Gastrocnemius medialis (tissue), 4 donors: ENCODE results near the gene VIM. TPM values are rescaled to one million over a fixed set of nuclear protein-coding genes. Genes with fewer than 3 reads are reported as not detected.

Experiments used
- ATAC-seq, 2 donors: fragments of 150-250 bp; one replicate each; pipeline ENCODE4 v1.9.1; 2016
- DNase-seq, 2 donors: peaks; one replicate each; pipeline ENCODE4 v3.0.0-alpha.2; 2019
- H3K27ac ChIP-seq, 4 donors: fragments of 200-600 bp; sonication (generic); 1 replicate in 1 of 4; 2 replicates in 3 of 4; pipeline ENCODE4 v1.5.1; 2016 to 2018; ENCODE audit warnings: mild to moderate bottlenecking in 2 of 4, moderate library complexity in 1 of 4
- H3K27me3 ChIP-seq, 3 donors: fragments of 200-600 bp; sonication (generic) in 2 of 3; 1 replicate in 1 of 3; 2 replicates in 2 of 3; pipeline versions ENCODE4 v1.5.1 to v1.6.0; 2016 to 2019; ENCODE audit warnings: mild to moderate bottlenecking in 1 of 3, moderate library complexity in 1 of 3
- H3K36me3 ChIP-seq, 2 donors: fragments of 200-600 bp; sonication (generic) in 1 of 2; one replicate each; pipeline ENCODE4 v1.5.1; 2017 to 2018
- H3K4me1 ChIP-seq, 2 donors: fragments of 200-600 bp; sonication (generic) in 1 of 2; one replicate each; pipeline ENCODE4 v1.5.1; 2016 to 2017; ENCODE audit warnings: mild to moderate bottlenecking in 2 of 2
- H3K4me3 ChIP-seq, 4 donors: fragments of 200-600 bp; sonication (generic) in 3 of 4; 1 replicate in 1 of 4; 2 replicates in 3 of 4; pipeline ENCODE4 v1.5.1; 2016 to 2019; ENCODE audit warnings: mild to moderate bottlenecking in 2 of 4
- H3K9me3 ChIP-seq, 3 donors: fragments of 200-600 bp; sonication (generic) in 2 of 3; 1 replicate in 1 of 3; 2 replicates in 2 of 3; pipeline ENCODE4 v1.5.1; 2016 to 2019
- POLR2A ChIP-seq, 2 donors: fragments of 450-650 bp; IDR thresholded peaks; one replicate each; pipeline ENCODE4 v1.6.1; 2017; ENCODE audit warnings: antibody characterized with exemption in 2 of 2, mild to moderate bottlenecking in 2 of 2, moderate library complexity in 2 of 2
- in situ Hi-C, 4 donors: fragments of 200-750 bp; cut with MboI; loops; one replicate each; pipeline versions ENCODE4 v1.15.0 to v1.8.0; 2017; ENCODE audit warnings: low sequenced_read_pairs in 4 of 4
- intact Hi-C: fragments of 100-400 bp; cut with DNase I; formaldehyde crosslinking; loops from one replicate; pipeline ENCODE4 v1.15.1; 2023; ENCODE audit warnings: low total_unique reads
- total RNA-seq, 4 donors: library from RNA; depleted of rRNA; stranded (reverse); fragments of >200 nt; gene quantifications; one replicate each; pipeline versions ENCODE4 v1.1.0 to v1.2.3, GENCODE V29; 2016
- TF ChIP-seq, protein P1 (sequence below), 5 experiments: fragments of 450-650 bp in 3 of 5; fragments of 200-600 bp in 2 of 5; sonication (generic) in 2 of 5; IDR thresholded peaks in 4 of 5; conservative IDR thresholded peaks in 1 of 5; 1 replicate in 4 of 5; 2 replicates in 1 of 5; pipeline ENCODE4 v1.5.1; 2016 to 2019; ENCODE audit warnings: antibody characterized with exemption in 5 of 5, mild to moderate bottlenecking in 3 of 5, moderate library complexity in 3 of 5

Gene VIM
- total RNA-seq, 4 donors from 2014 or later: 355 to 835 (median 589) TPM

DNA sequence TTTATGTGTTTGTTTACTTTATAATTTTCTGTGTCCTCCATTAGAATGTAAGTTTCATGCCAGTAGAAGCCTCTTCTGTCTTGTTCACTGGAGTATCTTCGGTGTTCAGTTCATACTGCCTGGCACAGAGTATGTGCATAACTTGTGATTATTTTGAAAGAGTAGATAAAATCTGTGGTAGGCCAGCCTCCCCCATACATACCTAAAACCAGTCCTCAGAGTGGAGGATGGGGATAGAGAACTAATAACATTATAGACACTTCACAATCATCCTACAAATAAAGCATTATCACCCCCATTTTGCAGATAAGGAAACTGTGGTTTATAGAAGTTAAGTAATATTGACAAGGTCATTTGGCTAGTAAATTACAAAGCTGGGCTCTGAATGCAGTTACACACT, 28.0 kb downstream of the VIM start:
- Histone ChIP-seq H3K27me3 (no peaks in the 10 kb centered on the region), H3K4me1 (peaks cover 0 to 4% of the 10 kb centered on the region in 2 donors), H3K9me3 (no peaks in the 10 kb centered on the region), H3K4me3 (no peak overlapping the region), H3K27ac (no peak overlapping the region), H3K36me3 (no peaks in the 10 kb centered on the region)
- ATAC-seq (no peak), DNase-seq (no peak)
- in situ Hi-C loops: loop anchor here (5.0 to 25.0 kb wide), 4 partner anchors 409 to 1344 kb away; no protein-coding TSS in a partner anchor
- TF ChIP-seq, protein P1, sequence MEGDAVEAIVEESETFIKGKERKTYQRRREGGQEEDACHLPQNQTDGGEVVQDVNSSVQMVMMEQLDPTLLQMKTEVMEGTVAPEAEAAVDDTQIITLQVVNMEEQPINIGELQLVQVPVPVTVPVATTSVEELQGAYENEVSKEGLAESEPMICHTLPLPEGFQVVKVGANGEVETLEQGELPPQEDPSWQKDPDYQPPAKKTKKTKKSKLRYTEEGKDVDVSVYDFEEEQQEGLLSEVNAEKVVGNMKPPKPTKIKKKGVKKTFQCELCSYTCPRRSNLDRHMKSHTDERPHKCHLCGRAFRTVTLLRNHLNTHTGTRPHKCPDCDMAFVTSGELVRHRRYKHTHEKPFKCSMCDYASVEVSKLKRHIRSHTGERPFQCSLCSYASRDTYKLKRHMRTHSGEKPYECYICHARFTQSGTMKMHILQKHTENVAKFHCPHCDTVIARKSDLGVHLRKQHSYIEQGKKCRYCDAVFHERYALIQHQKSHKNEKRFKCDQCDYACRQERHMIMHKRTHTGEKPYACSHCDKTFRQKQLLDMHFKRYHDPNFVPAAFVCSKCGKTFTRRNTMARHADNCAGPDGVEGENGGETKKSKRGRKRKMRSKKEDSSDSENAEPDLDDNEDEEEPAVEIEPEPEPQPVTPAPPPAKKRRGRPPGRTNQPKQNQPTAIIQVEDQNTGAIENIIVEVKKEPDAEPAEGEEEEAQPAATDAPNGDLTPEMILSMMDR (IDR thresholded peaks at IDR 0.05 in 4 of 5, conservative IDR thresholded peaks at IDR 0.05 in 1 of 5): no peak
- TF ChIP-seq POLR2A (IDR thresholded peaks at IDR 0.05): no peak
- intact Hi-C loops: loop anchor here (2.0 kb wide), 1 partner anchor 365 kb away; no protein-coding TSS in a partner anchor

DNA sequence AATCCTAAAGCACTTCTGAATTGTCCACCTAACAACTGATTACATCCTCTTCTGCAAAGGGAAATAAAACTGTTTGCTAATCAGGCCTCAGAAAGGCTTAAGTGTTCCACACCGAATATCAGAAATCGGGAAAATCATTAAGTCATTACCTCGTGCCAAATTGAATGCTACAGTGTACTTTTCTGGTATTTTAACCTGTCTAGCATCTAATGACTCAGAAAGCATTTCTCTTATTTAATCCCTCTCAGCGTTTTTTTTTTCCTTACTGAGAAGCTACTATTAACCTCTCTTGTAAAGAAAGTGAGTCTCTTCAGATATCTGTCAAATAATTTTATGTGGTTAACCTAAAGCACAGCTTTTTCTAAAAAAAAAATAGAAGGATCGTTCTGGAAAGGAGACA, 28.6 kb downstream of the VIM start:
- in situ Hi-C loops: loop anchor here (5.0 to 25.0 kb wide), 4 partner anchors 409 to 1344 kb away; no protein-coding TSS in a partner anchor
- H3K27ac ChIP-seq: no peak overlapping the region

DNA sequence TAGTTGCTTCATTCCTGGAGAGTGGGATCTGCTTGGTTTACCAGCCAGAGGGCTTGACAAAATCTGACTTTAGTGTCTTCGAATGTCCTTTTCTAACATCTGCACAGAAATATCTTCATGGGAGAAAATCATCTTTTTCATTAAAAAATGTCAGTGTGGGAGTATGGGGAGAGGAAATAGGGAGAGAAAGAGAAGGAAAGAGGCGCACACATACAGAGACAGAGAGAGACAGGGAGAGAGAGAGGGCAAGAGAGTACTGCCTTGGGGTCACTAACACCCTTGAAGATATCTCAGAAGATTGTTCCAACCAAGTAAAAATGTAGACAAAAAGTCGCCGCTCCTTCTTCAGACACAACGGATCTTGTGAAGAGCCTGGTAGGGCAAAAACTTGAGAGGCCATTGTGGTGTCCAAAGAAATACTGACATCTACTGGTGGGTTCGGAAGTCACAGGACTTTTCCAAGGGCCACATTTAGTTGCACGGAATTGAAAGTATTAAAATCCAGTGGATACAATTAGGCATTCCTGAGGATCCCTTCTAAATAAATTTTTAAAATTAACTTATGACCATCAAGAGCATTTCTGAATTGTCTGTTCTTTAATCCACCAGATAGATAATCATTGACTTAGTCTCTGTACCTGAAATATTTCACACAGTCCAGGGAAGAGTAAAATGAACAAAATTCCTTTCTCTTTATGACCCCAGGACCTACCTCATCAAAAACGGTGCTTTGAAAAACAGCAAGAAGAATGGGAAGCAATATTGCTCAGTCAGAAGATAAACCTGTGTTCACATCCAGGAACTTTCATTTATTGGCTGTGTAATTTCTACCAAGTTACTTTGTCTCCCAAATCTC, 29.7 kb downstream of the VIM start:
- DNase-seq (peak; percentile 18), ATAC-seq (peak; percentile 81 to 90)
- Histone ChIP-seq H3K27me3 (no peaks in the 10 kb centered on the region), H3K27ac (no peak overlapping the region), H3K36me3 (no peaks in the 10 kb centered on the region), H3K4me3 (peak overlapping the region in 1 of 4 donors; percentile 2), H3K9me3 (peaks cover 0 to 3% (median 0%) of the 10 kb centered on the region in 3 donors), H3K4me1 (peaks cover 0 to 4% of the 10 kb centered on the region in 2 donors)
- TF ChIP-seq POLR2A (IDR thresholded peaks at IDR 0.05): no peak
- TF ChIP-seq, protein P1 (IDR thresholded peaks at IDR 0.05 in 4 of 5, conservative IDR thresholded peaks at IDR 0.05 in 1 of 5): peak; percentile 63 to 85 (median 72)
- intact Hi-C loops: loop anchor here (1.0 to 2.0 kb wide), 3 partner anchors 367 to 429 kb away; no protein-coding TSS in a partner anchor
- in situ Hi-C loops: loop anchor here (5.0 to 25.0 kb wide), 4 partner anchors 410 to 1345 kb away; no protein-coding TSS in a partner anchor

More for the DNA sequence above, 28.6 kb downstream of the VIM start:
- DNase-seq (no peak), ATAC-seq (no peak)
- Histone ChIP-seq H3K36me3 (no peaks in the 10 kb centered on the region), H3K9me3 (peaks cover 0 to under 1% (median 0%) of the 10 kb centered on the region in 3 donors), H3K4me3 (no peak overlapping the region), H3K27me3 (no peaks in the 10 kb centered on the region), H3K4me1 (peaks cover 0 to 4% of the 10 kb centered on the region in 2 donors)
- no peak for TF ChIP-seq POLR2A (IDR thresholded peaks at IDR 0.05)
- TF ChIP-seq, protein P1 (IDR thresholded peaks at IDR 0.05 in 4 of 5, conservative IDR thresholded peaks at IDR 0.05 in 1 of 5): no peak
- intact Hi-C loops: loop anchor here (1.0 to 2.0 kb wide), 3 partner anchors 366 to 428 kb away; no protein-coding TSS in a partner anchor

DNA sequence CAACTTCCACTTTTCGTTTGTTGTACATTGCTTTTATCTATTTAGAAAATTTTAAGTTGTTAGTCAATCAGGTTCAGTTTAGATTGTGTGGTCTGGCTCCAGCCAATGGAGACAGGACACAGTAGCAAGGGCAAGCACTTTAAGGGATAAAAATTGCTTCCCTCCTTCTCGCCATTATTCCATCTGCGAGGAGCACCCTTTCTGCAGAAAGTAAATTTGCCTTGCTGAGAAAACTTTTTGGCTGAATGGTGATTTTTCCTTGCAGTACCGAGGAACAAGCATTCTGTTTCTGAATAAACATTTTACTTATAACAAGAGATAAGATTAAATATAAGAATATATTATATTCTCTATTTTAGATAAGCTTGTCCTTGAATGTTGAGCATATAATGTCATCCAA, 34.5 kb downstream of the VIM start:
- no peak for TF ChIP-seq POLR2A (IDR thresholded peaks at IDR 0.05)
- TF ChIP-seq, protein P1 (IDR thresholded peaks at IDR 0.05 in 4 of 5, conservative IDR thresholded peaks at IDR 0.05 in 1 of 5): no peak
- Histone ChIP-seq H3K27me3 (no peaks in the 10 kb centered on the region), H3K36me3 (no peaks in the 10 kb centered on the region), H3K4me1 (no peaks in the 10 kb centered on the region), H3K4me3 (no peak overlapping the region), H3K27ac (no peak overlapping the region), H3K9me3 (peaks cover 0 to 3% (median 0%) of the 10 kb centered on the region in 3 donors)
- in situ Hi-C loops: loop anchor here in 1 of 4 donors (25.0 kb wide), 1 partner anchor 1350 kb away; no protein-coding TSS in a partner anchor
- intact Hi-C loops: no loop called here
- DNase-seq (no peak), ATAC-seq (no peak)
